Mucosa of gallbladder (tissue), 1 donor: ENCODE results near the gene C12orf57. TPM values are rescaled to one million over a fixed set of nuclear protein-coding genes. Genes with fewer than 3 reads are reported as not detected.
A peak's percentile ranks its signal among the peaks of the same experiment; 100 is the strongest.

Experiments
- DNase-seq: peaks from one replicate; pipeline ENCODE4 v3.0.0-alpha.2; 2020; ENCODE audit warnings: low spot score
- total RNA-seq: library from RNA; stranded (reverse); gene quantifications from one replicate; pipeline ENCODE4 v1.2.1, GENCODE V29; 2021
- donor health status: DM: no; HTN: no; CAD: no.

C12orf57 gene
- total RNA-seq, 1 donor from 2014 or later = 265 TPM

DNA sequence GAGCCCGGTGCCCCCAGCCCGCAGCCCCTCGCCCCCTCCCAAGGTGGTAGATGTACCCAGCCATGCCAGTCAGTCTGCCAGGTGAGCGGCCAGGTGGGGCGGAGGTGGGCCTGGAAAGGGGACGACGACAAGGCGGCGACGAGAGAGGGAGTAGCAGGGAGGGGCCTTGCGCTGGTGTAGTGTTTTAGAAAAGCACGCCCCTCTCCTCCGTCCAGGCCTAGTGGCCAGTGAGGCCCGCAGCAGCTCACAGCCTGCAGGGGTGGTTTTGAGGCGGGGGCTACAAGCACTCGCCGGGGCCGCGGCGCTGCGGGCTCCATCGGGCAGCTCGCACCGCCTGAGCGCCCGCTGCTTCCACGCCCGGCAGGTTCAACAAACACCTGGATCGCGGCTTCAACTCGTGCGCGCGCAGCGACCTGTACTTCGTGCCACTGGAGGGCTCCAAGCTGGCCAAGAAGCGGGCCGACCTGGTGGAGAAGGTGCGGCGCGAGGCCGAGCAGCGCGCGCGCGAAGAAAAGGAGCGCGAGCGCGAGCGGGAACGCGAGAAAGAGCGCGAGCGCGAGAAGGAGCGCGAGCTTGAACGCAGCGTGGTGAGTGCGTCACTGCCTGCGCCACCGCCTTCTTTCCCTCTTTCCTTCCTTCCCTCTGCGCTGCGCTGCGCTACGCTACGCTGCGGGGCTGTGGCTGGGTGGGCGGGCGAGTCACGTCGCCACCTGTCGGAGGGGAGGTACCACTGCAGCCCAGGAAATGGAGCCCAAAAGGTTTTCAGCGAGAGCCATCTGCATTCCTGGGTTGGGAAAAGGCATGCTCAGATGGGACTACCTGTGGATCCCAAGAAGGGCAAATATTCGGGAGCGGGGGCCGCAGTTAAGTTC, 6.1 kb upstream of the C12orf57 start:
- DNase-seq = peak; percentile 94

- no peak for DNase-seq
These were observed 5.2 kb upstream of the C12orf57 start for GRCh38 chr12:6938353-6939190.

DNA sequence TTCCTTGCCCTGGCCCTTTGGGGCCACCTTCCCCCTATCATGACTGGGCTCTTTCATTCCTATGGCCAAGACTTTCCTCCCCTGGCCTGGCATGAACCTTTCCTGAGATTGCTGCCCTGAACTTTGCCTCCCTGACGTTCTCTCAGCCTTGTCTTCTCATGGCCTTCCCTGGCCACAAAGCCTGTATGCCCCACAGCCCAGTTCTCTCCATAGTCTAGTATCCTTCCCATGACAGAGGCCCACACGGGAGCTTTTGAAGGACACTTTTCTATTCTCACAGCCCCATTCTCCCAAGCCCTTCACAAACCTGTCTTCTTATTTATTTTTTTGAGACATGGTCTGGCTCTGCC, 4.7 kb upstream of the C12orf57 start:
- DNase-seq = no peak

DNA sequence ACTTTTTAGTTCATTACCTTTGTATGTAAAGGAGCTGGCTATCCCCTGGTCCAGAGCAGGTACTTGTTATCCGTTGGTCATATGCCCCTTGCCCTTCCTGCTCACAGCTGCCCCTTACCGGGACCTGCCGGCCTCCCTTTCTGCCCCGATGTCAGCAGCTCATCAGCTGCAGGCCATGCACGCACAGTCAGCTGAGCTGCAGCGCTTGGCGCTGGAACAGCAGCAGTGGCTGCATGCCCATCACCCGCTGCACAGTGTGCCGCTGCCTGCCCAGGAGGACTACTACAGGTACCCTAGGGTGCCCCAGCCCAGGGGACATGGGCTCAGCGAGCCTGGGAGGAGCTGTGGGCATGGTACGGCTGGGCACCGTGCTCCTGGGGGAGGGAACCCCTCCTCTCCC, 2.6 kb upstream of the C12orf57 start:
- no peak for DNase-seq

GRCh38 chr12:6941782-6942181, 2.0 kb upstream of the C12orf57 start:
- DNase-seq = no peak

- no peak for DNase-seq
These were observed 1.5 kb upstream of the C12orf57 start for GRCh38 chr12:6942331-6942665.

- peak; percentile 86 for DNase-seq
These were observed 467 bp upstream of the C12orf57 start for GRCh38 chr12:6943389-6943721.

DNA sequence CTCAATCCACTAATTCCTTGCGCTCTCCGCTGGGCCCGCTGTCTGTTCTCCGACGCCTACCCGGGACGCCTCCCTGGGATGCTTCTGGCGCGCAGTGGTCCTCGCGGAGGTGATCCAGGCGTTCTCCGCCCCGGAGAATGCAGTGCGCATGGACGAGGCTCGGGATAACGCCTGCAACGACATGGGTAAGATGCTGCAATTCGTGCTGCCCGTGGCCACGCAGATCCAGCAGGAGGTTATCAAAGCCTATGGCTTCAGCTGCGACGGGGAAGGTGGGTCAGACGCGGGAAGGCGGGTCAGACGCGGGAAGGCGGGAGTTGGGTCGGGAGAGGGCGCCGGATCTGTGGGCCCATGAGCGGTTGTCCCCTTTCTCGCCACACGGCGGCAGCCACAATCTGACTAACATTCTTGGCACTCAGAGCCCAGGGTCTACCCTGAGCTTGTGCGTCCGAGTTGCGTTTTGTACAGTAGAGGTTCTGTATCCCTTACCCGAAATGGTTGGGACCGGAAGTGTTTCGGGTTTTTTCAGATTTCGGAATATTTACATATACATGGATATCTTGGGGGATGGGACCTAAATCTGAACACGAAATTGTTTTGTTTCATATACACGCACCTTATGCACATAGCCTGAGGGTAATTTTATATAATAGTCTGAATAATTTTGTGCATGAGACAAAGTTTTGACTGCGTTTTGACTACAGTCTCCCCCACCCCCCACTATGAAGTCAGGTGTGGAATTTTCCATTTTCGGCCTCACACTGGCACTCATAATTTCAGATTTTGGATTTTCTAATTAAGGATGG, 762 bp downstream of the C12orf57 start:
- DNase-seq = peak; percentile 94

DNA sequence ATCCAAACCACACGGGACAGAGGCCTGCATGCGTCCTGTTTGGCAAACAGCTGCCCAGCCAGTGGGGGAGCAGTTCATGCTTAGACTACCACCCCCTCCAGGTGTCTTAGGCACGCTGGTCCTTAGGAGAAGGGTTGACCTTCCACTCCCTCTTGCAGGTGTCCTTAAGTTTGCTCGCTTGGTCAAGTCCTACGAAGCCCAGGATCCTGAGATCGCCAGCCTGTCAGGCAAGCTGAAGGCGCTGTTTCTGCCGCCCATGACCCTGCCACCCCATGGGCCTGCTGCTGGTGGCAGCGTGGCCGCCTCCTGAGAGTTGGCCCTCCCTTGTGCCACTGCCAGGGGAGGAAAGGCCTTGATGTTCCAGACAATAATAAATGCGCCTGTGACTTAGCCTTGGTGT, 1.8 kb downstream of the C12orf57 start:
- DNase-seq = no peak

DNA sequence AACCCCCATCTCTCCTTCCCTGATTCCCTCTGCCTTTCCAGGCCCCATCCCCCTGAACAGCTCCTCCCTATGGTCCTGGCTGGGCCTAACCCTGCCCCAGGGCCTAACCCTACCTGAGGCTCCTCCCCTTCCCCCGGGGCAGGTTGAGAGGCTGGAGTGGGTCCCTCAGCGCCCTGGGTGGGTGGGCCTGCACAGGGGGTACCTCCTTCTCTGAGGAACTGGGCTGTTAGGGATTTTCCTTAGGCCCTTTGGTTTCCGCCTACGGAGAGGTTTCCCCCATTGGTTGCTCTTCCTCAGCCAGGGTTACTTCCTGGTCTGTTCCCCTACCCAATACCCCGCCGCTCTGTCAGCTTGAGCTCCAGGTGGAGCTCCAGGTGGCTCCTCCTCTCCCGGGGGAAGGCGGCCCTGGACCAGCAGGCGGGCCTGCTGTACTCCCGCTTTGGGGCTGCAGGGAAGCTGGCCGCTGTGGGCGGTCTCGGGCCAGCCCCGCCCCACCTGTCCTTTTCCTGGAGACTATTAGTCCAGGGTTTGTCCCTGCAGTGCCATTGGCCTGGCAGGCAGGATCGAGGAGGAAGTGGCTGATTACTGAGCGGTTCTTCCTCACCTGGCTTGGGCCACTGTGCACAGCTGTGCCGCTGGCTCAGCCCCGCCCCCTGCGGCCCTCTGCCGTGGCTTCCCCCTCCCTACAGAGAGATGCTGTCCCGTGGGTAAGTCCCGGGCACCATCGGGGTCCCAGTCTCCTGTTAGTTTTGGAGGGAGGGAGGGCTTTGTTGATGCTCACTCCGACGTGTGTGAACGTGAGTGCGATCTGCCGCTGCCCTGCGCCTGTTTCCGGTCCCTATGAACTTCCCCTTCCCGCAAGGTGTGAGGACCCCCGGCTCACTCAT, 2.5 kb downstream of the C12orf57 start:
- peak; percentile 92 for DNase-seq

DNA sequence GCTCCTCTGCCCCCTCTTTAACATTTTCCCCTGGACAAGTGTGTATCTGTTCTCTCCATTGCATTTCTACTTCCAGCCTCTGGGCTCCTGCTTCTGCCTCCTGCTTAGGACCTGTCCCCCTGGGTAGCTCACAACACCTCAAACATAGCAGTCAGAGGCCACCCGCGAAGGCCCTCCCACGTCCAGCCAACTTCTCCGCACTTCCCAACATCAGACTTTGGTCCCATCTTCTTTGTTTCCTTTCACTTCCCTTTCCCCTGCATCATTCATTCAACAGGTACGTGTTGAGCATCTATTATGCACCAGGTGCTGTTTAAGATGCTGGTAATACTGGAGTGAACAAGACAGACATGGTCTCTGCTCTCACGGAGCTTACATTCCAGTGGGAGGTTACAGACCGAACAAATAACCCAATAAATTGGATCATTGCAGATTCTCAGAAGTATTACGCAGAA, 3.1 kb downstream of the C12orf57 start:
- no peak for DNase-seq

DNA sequence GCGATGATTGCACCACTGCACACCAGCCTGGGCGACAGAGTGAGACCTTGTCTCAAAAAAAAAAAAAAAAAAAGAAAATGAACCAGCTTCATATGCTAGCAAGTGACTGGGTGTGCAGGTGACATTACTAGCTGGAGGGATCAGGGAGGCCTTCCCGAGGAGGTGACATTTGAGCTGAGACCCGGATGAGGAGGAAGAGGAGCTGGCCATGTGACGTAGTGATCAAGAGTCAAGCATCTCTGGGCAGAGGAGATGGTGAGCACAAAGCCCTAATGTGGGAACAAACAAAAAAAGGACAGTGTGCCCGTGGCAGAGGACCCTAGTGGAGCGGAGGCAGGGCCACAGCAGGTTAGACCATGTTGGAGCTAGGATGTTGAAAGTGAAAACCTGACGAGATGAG, 3.8 kb downstream of the C12orf57 start:
- DNase-seq = no peak

- no peak for DNase-seq
These were observed 5.2 kb downstream of the C12orf57 start for GRCh38 chr12:6948873-6949594.

DNA sequence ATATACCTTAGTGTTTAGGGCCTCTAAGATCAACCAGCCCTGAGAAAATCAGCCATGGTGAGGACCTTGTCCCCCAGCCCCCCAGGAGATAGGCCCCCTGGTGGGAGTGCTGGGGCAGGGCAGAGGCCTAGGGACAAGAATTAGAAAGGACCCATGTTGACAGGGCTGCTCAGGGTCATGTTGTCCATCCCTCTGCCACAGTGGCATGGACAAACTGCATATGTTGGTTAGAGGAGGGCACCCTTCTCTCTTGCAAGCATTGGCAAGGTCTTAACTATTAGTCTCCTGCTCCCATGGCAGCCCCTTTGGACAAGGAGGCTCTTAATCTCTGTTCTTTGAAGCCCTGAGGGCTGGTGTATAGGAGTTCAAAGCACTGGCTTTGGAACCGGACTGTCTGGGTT, 6.6 kb downstream of the C12orf57 start:
- no peak for DNase-seq

GRCh38 chr12:6950811-6951540, 7.2 kb downstream of the C12orf57 start, which contains the start of gene PTPN6:
Gene PTPN6, plus strand, starts transcription at chr12:6951356. Its CDS starts 157 bp downstream, at chr12:6951513.
- DNase-seq = no peak

DNA sequence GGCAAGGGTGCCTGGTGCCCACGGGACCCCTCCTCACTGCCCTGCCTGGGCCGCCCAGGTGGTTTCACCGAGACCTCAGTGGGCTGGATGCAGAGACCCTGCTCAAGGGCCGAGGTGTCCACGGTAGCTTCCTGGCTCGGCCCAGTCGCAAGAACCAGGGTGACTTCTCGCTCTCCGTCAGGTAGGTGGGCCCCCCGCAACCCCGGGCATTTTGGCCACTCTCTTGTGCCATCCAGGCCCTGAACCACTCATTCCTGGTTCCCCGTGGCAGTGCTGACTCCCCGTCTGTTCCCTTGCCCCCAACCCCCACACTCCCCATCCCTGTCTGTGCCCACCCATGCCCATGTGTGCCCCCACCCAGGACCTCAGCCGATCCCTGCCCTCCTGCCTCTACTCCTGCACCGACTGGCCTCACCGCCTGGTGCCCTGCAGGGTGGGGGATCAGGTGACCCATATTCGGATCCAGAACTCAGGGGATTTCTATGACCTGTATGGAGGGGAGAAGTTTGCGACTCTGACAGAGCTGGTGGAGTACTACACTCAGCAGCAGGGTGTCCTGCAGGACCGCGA, 7.8 kb downstream of the C12orf57 start:
- no peak for DNase-seq

- DNase-seq = no peak
These were observed 8.5 kb downstream of the C12orf57 start for GRCh38 chr12:6952121-6952862.

- no peak for DNase-seq
These were observed 9.1 kb downstream of the C12orf57 start for GRCh38 chr12:6952863-6953441.
